Subcutaneous abdominal adipose tissue (tissue), 5 donors: Measurements from ENCODE around the gene PCBD2.
"Not testable (repeated sequence)": the region's sequence is repeated elsewhere in the genome, so short reads cannot be mapped to it uniquely, and the experiment has no call there.

ENCODE experiments used
- H3K27ac ChIP-seq: one replicate; pipeline ENCODE4 v1.7.0; 2013; ENCODE audit warnings: low read depth, mild to moderate bottlenecking, inconsistent platforms, low read length, moderate library complexity
- H3K27me3 ChIP-seq, 5 donors: one replicate each; pipeline ENCODE4 v1.7.0; 2013; ENCODE audit warnings: low read length in 5 of 5, inconsistent platforms in 1 of 5; ENCODE audit not compliant: control insufficient read depth in 5 of 5, insufficient read depth in 4 of 5
- H3K36me3 ChIP-seq, 5 donors: one replicate each; pipeline ENCODE4 v1.7.0; 2013; ENCODE audit warnings: low read length in 5 of 5; ENCODE audit not compliant: control insufficient read depth in 5 of 5, insufficient read depth in 5 of 5
- H3K4me1 ChIP-seq, 5 donors: one replicate each; pipeline ENCODE4 v1.7.0; 2013; ENCODE audit warnings: low read length in 5 of 5, mild to moderate bottlenecking in 3 of 5, moderate library complexity in 1 of 5; ENCODE audit not compliant: control insufficient read depth in 5 of 5, insufficient read depth in 5 of 5
- H3K4me3 ChIP-seq, 5 donors: one replicate each; pipeline ENCODE4 v1.7.0; 2013; ENCODE audit warnings: low read length in 5 of 5, low read depth in 1 of 5
- H3K9ac ChIP-seq, 5 donors: one replicate each; pipeline ENCODE4 v1.7.0; 2013; ENCODE audit warnings: low read length in 5 of 5, mild to moderate bottlenecking in 4 of 5, moderate library complexity in 3 of 5
- H3K9me3 ChIP-seq, 5 donors: one replicate each; pipeline ENCODE4 v1.7.0; 2013; ENCODE audit warnings: low read length in 5 of 5; ENCODE audit not compliant: control insufficient read depth in 5 of 5
- donor health status: healthy.
- donor health status: healthy.
- donor health status: healthy.
- donor health status: healthy.
- donor health status: healthy.

Gene PCBD2

GRCh38 chr5:134975078-134975715, 70.3 kb downstream of the PCBD2 start:
- Histone ChIP-seq H3K27ac (no peak overlapping the region), H3K9me3 (peaks cover 9 to 25% (median 20%) of the 10 kb centered on the region in 5 donors), H3K36me3 (peaks cover 0 to 2% (median 0%) of the 10 kb centered on the region in 5 donors), H3K9ac (no peak overlapping the region), H3K4me1 (no peaks in the 10 kb centered on the region), H3K27me3 (no peaks in the 10 kb centered on the region), H3K4me3 (no peak overlapping the region)

GRCh38 chr5:134975843-134976242, 70.9 kb downstream of the PCBD2 start:
- Histone ChIP-seq H3K27me3 (no peaks in the 10 kb centered on the region), H3K27ac (no peak overlapping the region), H3K36me3 (peaks cover 0 to 2% (median 0%) of the 10 kb centered on the region in 5 donors), H3K9ac (no peak overlapping the region), H3K4me3 (no peak overlapping the region), H3K9me3 (peaks cover 9 to 25% (median 20%) of the 10 kb centered on the region in 5 donors), H3K4me1 (no peaks in the 10 kb centered on the region)

- Histone ChIP-seq H3K9me3 (peaks cover 9 to 26% (median 25%) of the 10 kb centered on the region in 5 donors), H3K36me3 (no peaks in the 10 kb centered on the region), H3K9ac (no peak overlapping the region), H3K27ac (no peak overlapping the region), H3K4me3 (no peak overlapping the region), H3K4me1 (no peaks in the 10 kb centered on the region), H3K27me3 (no peaks in the 10 kb centered on the region)
Measured at GRCh38 chr5:134976841-134977240, 71.9 kb downstream of the PCBD2 start.

- Histone ChIP-seq H3K4me1 (no peaks in the 10 kb centered on the region), H3K27ac (no peak overlapping the region), H3K27me3 (no peaks in the 10 kb centered on the region), H3K9me3 (peaks cover 11 to 41% (median 37%) of the 10 kb centered on the region in 5 donors), H3K36me3 (no peaks in the 10 kb centered on the region), H3K9ac (no peak overlapping the region), H3K4me3 (no peak overlapping the region)
Measured at GRCh38 chr5:134979416-134979815, 74.5 kb downstream of the PCBD2 start.

- Histone ChIP-seq H3K27ac (no peak overlapping the region), H3K9ac (no peak overlapping the region), H3K27me3 (no peaks in the 10 kb centered on the region), H3K4me1 (no peaks in the 10 kb centered on the region), H3K4me3 (no peak overlapping the region), H3K36me3 (no peaks in the 10 kb centered on the region), H3K9me3 (peaks cover 11 to 37% (median 32%) of the 10 kb centered on the region in 5 donors)
Measured at GRCh38 chr5:134982230-134982629, 77.3 kb downstream of the PCBD2 start.

- H3K4me1 ChIP-seq, result no peaks in the 10 kb centered on the region
- no peaks in the 10 kb centered on the region for H3K9me3 ChIP-seq
- H3K27ac ChIP-seq, result no peak overlapping the region
- no peaks in the 10 kb centered on the region for H3K36me3 ChIP-seq
- H3K27me3 ChIP-seq, result no peaks in the 10 kb centered on the region
- H3K4me3 ChIP-seq, result no peak overlapping the region
- no peak overlapping the region for H3K9ac ChIP-seq
Measured at GRCh38 chr5:134989266-134989830, 84.4 kb downstream of the PCBD2 start.

- not testable (repeated sequence) for H3K4me3 ChIP-seq, H3K36me3 ChIP-seq, H3K9ac ChIP-seq, H3K4me1 ChIP-seq, H3K27me3 ChIP-seq, H3K9me3 ChIP-seq, H3K27ac ChIP-seq
Measured at GRCh38 chr5:134990183-134990582, 85.3 kb downstream of the PCBD2 start.

GRCh38 chr5:134992148-134992547, 87.2 kb downstream of the PCBD2 start:
- no peaks in the 10 kb centered on the region for H3K36me3 ChIP-seq
- no peak overlapping the region for H3K9ac ChIP-seq
- H3K27me3 ChIP-seq, result no peaks in the 10 kb centered on the region
- no peaks in the 10 kb centered on the region for H3K9me3 ChIP-seq
- H3K27ac ChIP-seq, result no peak overlapping the region
- H3K4me3 ChIP-seq, result no peak overlapping the region
- no peaks in the 10 kb centered on the region for H3K4me1 ChIP-seq

GRCh38 chr5:134993161-134993560, 88.2 kb downstream of the PCBD2 start:
- H3K27me3 ChIP-seq, result no peaks in the 10 kb centered on the region
- no peaks in the 10 kb centered on the region for H3K9me3 ChIP-seq
- no peak overlapping the region for H3K4me3 ChIP-seq
- H3K36me3 ChIP-seq, result no peaks in the 10 kb centered on the region
- H3K9ac ChIP-seq, result no peak overlapping the region
- no peak overlapping the region for H3K27ac ChIP-seq
- H3K4me1 ChIP-seq, result no peaks in the 10 kb centered on the region

- H3K27me3 ChIP-seq, result no peaks in the 10 kb centered on the region
- no peaks in the 10 kb centered on the region for H3K4me1 ChIP-seq
- H3K9me3 ChIP-seq, result no peaks in the 10 kb centered on the region
- no peaks in the 10 kb centered on the region for H3K36me3 ChIP-seq
- H3K9ac ChIP-seq, result no peak overlapping the region
- no peak overlapping the region for H3K27ac ChIP-seq
- H3K4me3 ChIP-seq, result no peak overlapping the region
Measured at GRCh38 chr5:134994560-134995156, 89.7 kb downstream of the PCBD2 start.
